Measurements from ENCODE around the gene HINFP.
"Not testable (repeated sequence)": the region's sequence is repeated elsewhere in the genome, so short reads cannot be mapped to it uniquely, and the experiment has no call there.

DNA sequence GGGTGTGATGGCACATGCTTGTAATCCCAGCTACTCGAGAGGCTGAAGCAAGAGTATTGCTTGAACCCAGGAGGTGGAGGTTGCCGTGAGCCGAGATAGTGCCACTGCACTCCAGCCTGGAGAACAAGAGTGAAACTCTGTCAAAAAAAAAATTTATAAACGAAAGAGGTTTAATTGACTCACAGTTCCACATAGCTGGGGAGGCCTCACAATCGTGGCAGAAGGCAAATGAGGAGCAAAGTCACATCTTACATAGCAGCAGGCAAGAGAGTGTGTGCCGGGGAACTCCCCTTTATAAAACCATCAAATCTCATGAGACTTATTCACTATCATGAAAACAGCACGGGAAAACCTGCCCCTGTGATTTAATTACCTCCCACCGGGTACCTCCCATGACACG lies 63.0 kb downstream of the HINFP start:
- TF ChIP-seq, protein P1, sequence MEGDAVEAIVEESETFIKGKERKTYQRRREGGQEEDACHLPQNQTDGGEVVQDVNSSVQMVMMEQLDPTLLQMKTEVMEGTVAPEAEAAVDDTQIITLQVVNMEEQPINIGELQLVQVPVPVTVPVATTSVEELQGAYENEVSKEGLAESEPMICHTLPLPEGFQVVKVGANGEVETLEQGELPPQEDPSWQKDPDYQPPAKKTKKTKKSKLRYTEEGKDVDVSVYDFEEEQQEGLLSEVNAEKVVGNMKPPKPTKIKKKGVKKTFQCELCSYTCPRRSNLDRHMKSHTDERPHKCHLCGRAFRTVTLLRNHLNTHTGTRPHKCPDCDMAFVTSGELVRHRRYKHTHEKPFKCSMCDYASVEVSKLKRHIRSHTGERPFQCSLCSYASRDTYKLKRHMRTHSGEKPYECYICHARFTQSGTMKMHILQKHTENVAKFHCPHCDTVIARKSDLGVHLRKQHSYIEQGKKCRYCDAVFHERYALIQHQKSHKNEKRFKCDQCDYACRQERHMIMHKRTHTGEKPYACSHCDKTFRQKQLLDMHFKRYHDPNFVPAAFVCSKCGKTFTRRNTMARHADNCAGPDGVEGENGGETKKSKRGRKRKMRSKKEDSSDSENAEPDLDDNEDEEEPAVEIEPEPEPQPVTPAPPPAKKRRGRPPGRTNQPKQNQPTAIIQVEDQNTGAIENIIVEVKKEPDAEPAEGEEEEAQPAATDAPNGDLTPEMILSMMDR (IDR thresholded peaks at IDR 0.05): not testable (repeated sequence)
- not testable (repeated sequence) for TF ChIP-seq EP300 (IDR thresholded peaks at IDR 0.05)
